Endodermal cell (in vitro differentiated cells): Measurements from ENCODE around the gene MOSPD2. TPM values are rescaled to one million over a fixed set of nuclear protein-coding genes. Genes with fewer than 3 reads are reported as not detected.
A peak's percentile ranks its signal among the peaks of the same experiment; 100 is the strongest.

ENCODE experiments used
- DNase-seq: peaks from one replicate; pipeline ENCODE4 v3.0.0-alpha.2; 2017
- H3K27ac ChIP-seq: 2 replicates; pipeline ENCODE4 v1.5.1; 2013; ENCODE audit warnings: mild to moderate bottlenecking, low read depth, low read length, moderate library complexity
- H3K27me3 ChIP-seq: 2 replicates; pipeline ENCODE4 v1.6.1; 2013; ENCODE audit warnings: mild to moderate bottlenecking, low read length, moderate library complexity; ENCODE audit not compliant: insufficient read depth, control insufficient read depth, poor library complexity, severe bottlenecking
- H3K36me3 ChIP-seq: 2 replicates; pipeline ENCODE4 v1.7.0; 2013; ENCODE audit warnings: mild to moderate bottlenecking, low read length, moderate library complexity; ENCODE audit not compliant: control insufficient read depth, insufficient read depth
- H3K4me1 ChIP-seq: one replicate; pipeline ENCODE4 v1.7.0; 2013; ENCODE audit warnings: low read length; ENCODE audit not compliant: control insufficient read depth, insufficient read depth
- H3K4me3 ChIP-seq: 2 replicates; pipeline ENCODE4 v1.5.1; 2013; ENCODE audit warnings: mild to moderate bottlenecking, low read length, moderate library complexity
- H3K9ac ChIP-seq: 2 replicates; pipeline ENCODE4 v1.6.1; 2013; ENCODE audit warnings: mild to moderate bottlenecking, low read length, moderate library complexity; ENCODE audit not compliant: poor library complexity, severe bottlenecking; ENCODE audit errors: extremely low read depth
- H3K9me3 ChIP-seq: 2 replicates; pipeline ENCODE4 v1.6.1; 2013; ENCODE audit warnings: mild to moderate bottlenecking, low read length, moderate library complexity; ENCODE audit not compliant: control insufficient read depth
- H3K27ac Mint-ChIP-seq: 2 replicates; pipeline ENCODE4 v1.8.0; 2020; ENCODE audit warnings: mixed read lengths
- H3K27me3 Mint-ChIP-seq: 2 replicates; pipeline ENCODE4 v1.8.0; 2021; ENCODE audit warnings: mild to moderate bottlenecking, mixed read lengths; ENCODE audit not compliant: insufficient read depth
- H3K36me3 Mint-ChIP-seq: 2 replicates; pipeline ENCODE4 v1.8.0; 2020; ENCODE audit warnings: low read depth, mixed read lengths
- H3K4me1 Mint-ChIP-seq: 2 replicates; pipeline ENCODE4 v1.8.0; 2020; ENCODE audit warnings: mixed read lengths
- H3K4me3 Mint-ChIP-seq: 2 replicates; pipeline ENCODE4 v1.8.0; 2020; ENCODE audit warnings: mild to moderate bottlenecking, moderate library complexity, mixed read lengths
- H3K9me3 Mint-ChIP-seq: 2 replicates; pipeline ENCODE4 v1.8.0; 2020; ENCODE audit warnings: mild to moderate bottlenecking, mixed read lengths
- WGBS, 2 experiments: methylation state at CpG; one replicate each; pipeline versions ENCODE4 v1.1.5 to v1.1.7; 2013; ENCODE audit warnings: missing lambda C conversion rate in 2 of 2, mixed read lengths in 1 of 2; ENCODE audit not compliant: insufficient coverage in 1 of 2, insufficient read length in 1 of 2; 5-methylcytosine and 5-hydroxymethylcytosine counted together
- total RNA-seq, 2 donors: library from RNA; stranded (reverse); fragmentation: NEBNext Ultra II Directional in 1 of 2; extraction: Animal tissue kit (Norgen Biotek cat#: 25700) in 1 of 2; gene quantifications; 2 replicates in 1 of 2; 3 replicates in 1 of 2; pipeline ENCODE4 v1.2.1, GENCODE V29; 2021
- TF ChIP-seq, protein P1 (sequence below): fragments of 200-600 bp; sonication (generic); conservative IDR thresholded peaks from 2 replicates; pipeline ENCODE4 v1.5.0; 2021; ENCODE audit warnings: antibody characterized with exemption, mild to moderate bottlenecking

Gene MOSPD2
- total RNA-seq, 2 donors from 2014 or later, result 10.8 to 17.6 TPM

DNA sequence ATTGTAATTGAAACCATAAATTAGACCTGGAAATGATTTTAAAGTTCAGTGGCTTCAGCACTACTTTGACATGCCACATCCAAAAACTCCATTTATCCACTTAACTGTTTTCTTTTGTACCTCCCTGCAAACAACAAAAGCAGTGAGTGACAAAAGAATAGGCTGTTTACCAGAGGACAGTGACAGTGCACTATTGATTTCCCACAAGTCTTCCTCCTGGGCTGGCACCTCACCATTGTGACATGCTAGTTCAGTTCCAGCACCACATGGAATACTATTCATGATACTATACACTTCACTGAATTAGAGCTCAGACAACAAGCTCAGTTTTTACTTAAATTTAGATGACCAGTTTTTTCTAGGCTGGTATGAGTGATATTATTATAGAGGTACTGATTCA is 29.3 kb downstream of the MOSPD2 start:
- no peak overlapping the region for H3K27ac ChIP-seq
- H3K27me3 ChIP-seq, result no peaks in the 10 kb centered on the region
- Mint-ChIP-seq H3K27me3 (no peaks in the 10 kb centered on the region), H3K27ac (no peak overlapping the region), H3K4me3 (no peak overlapping the region), H3K36me3 (peaks cover 31% of the 10 kb centered on the region), H3K9me3 (peaks cover 46% of the 10 kb centered on the region), H3K4me1 (no peaks in the 10 kb centered on the region)
- TF ChIP-seq, protein P1, sequence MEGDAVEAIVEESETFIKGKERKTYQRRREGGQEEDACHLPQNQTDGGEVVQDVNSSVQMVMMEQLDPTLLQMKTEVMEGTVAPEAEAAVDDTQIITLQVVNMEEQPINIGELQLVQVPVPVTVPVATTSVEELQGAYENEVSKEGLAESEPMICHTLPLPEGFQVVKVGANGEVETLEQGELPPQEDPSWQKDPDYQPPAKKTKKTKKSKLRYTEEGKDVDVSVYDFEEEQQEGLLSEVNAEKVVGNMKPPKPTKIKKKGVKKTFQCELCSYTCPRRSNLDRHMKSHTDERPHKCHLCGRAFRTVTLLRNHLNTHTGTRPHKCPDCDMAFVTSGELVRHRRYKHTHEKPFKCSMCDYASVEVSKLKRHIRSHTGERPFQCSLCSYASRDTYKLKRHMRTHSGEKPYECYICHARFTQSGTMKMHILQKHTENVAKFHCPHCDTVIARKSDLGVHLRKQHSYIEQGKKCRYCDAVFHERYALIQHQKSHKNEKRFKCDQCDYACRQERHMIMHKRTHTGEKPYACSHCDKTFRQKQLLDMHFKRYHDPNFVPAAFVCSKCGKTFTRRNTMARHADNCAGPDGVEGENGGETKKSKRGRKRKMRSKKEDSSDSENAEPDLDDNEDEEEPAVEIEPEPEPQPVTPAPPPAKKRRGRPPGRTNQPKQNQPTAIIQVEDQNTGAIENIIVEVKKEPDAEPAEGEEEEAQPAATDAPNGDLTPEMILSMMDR, result no peak
- no peak overlapping the region for H3K4me3 ChIP-seq
- peaks cover 33% of the 10 kb centered on the region for H3K9me3 ChIP-seq
- no peak overlapping the region for H3K9ac ChIP-seq
- no peak for DNase-seq
- peaks cover 30% of the 10 kb centered on the region for H3K36me3 ChIP-seq
- H3K4me1 ChIP-seq, result no peaks in the 10 kb centered on the region

DNA sequence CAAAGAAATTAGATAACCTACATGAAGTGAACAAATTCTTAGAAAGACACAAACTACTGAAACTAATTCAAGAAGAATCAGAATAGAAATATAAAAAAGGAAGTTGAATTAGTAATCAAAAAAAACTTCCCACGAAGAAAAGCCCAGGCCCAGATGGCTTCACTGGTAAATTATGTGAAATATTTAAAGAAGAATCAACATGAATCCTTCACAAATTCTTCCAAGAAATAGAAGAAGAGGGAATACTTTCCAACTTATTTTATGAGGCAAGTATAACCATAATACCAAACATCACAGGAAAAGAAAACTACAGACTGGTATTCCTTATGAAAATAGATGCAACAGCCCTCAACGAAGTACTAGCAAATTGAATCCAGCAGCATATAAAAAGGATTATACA is 30.7 kb downstream of the MOSPD2 start:
- Histone ChIP-seq H3K4me1 (no peaks in the 10 kb centered on the region), H3K9me3 (peaks cover 33% of the 10 kb centered on the region), H3K27ac (no peak overlapping the region), H3K4me3 (peak overlapping the region; percentile 60), H3K36me3 (peaks cover 30% of the 10 kb centered on the region), H3K27me3 (no peaks in the 10 kb centered on the region), H3K9ac (no peak overlapping the region)
- no peaks in the 10 kb centered on the region for H3K4me1 Mint-ChIP-seq
- H3K27me3 Mint-ChIP-seq, result no peaks in the 10 kb centered on the region
- TF ChIP-seq, protein P1, result no peak
- no peak overlapping the region for H3K27ac Mint-ChIP-seq
- H3K36me3 Mint-ChIP-seq, result peaks cover 32% of the 10 kb centered on the region
- WGBS, 2 experiments, result 100% methylated on average over 1 of the region's 2 CpGs; no CpG with 5 or more reads in 1 of the 2 experiments
- no peak for DNase-seq
- H3K9me3 Mint-ChIP-seq, result peaks cover 54% of the 10 kb centered on the region
- no peak overlapping the region for H3K4me3 Mint-ChIP-seq

DNA sequence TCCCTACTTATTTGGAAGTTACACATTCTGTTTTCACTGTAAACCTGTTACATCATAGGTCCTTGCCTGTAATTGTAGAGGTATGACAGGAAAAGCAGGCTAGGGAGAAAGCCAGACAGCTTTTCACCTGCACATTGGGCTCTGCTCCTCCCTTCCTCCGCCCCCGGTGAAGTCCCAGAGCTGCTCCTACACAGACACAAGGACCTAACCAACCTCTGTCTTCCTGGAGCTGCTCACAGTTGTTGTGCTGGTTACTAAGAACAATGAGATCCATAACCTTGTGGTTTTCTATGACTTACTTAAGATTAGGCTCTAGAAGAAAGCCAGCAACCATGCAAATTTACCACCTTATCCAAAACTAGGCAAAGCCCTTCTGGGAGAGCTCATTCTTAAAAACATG is 40.0 kb downstream of the MOSPD2 start:
- Mint-ChIP-seq H3K4me1 (no peaks in the 10 kb centered on the region), H3K36me3 (peaks cover 8% of the 10 kb centered on the region), H3K27me3 (no peaks in the 10 kb centered on the region), H3K27ac (no peak overlapping the region), H3K4me3 (no peak overlapping the region), H3K9me3 (peaks cover 38% of the 10 kb centered on the region)
- Histone ChIP-seq H3K36me3 (peaks cover 31% of the 10 kb centered on the region), H3K4me3 (no peak overlapping the region), H3K9me3 (no peaks in the 10 kb centered on the region), H3K27me3 (no peaks in the 10 kb centered on the region), H3K9ac (no peak overlapping the region), H3K4me1 (no peaks in the 10 kb centered on the region), H3K27ac (no peak overlapping the region)
- no peak for DNase-seq
- 91% methylated on average over 2 of the region's 2 CpGs; no CpG with 5 or more reads in 1 of the 2 experiments for WGBS, 2 experiments
- TF ChIP-seq, protein P1, result no peak
